CD4-positive, alpha-beta T cell treated with Interleukin-15 for 1 hour (primary cell): ENCODE data around the gene ACOT12.
"Not testable (repeated sequence)": the region's sequence is repeated elsewhere in the genome, so short reads cannot be mapped to it uniquely, and the experiment has no call there.

Source experiments
- DNase-seq: peaks from one replicate; pipeline ENCODE4 v3.0.0-alpha.2; 2020

The ACOT12 gene

DNA sequence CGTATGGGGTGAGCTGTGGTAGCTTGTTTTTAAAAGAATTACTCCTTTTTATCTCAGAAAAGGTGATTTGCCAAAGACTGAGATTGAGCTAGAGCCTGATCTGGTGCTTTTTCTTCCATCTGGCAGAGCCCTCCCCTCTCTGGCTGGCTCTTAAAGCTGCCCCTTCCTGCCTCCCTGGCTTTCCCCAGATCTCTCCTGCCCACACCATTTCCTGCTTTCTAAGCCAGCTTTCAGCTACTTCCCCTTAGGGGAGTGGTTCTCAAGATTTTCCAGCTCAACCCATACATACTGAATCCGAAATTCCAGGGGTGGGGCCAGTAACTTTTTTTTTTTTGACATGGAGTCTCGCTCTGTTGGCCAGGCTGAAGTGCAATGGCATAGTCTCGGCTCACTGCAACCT lies 4.8 kb upstream of the ACOT12 start:
- DNase-seq, result no peak

DNA sequence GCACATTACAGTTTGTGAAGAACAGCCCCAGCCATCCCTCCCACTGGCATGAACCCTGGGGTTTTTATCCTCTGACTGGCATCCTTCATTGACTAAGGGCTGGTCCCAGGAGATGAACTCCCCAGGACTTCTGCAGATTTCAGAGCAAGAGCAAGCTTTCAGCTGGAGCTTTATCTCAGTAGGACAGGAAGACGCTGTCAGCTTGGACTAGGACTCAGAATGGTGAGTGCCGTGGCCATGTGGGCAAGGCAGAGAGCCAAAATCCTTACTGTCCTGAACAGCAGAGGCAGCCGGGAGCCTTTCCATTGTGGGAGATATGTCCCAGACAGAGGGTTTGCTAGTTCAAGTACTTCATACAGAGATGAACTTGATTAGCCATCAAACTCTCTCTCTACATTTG lies 3.2 kb upstream of the ACOT12 start:
- no peak for DNase-seq

DNA sequence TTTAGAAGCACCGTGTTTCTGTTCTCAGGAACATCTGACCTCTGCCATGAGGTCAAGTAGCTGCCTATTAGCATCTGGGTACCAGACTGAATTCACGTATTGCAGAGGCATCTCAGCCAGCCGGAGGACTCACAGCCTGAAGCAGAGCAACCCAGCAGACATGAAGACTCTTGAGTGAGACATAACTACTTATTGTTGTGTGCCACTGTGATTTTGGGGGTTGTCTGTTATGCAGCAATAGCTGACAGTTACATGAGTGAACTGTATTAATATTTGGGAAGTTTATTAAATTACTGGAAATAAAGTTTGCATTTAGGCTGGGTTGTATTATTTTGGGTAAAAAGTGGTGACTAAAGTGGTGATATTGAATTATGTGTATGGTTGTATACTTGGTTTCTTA lies 1.3 kb upstream of the ACOT12 start:
- no peak for DNase-seq

DNA sequence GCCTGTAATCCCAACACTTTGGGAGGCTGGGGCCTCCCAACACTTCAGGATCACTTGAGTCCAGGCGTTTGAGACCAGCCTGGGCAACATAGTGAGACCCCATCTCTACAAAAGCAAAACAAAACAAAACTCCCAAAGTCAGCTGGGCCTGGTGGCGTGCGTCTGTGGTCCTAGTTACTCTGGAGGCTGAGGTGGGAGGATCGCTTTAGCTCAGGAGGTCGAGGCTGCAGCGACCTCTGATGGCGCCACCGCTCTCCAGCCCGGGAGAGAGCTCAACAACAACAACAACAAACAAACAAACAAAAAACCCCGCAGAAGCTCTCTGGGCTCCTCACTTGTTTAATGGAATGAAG lies 528 bp downstream of the ACOT12 start:
- no peak for DNase-seq

DNA sequence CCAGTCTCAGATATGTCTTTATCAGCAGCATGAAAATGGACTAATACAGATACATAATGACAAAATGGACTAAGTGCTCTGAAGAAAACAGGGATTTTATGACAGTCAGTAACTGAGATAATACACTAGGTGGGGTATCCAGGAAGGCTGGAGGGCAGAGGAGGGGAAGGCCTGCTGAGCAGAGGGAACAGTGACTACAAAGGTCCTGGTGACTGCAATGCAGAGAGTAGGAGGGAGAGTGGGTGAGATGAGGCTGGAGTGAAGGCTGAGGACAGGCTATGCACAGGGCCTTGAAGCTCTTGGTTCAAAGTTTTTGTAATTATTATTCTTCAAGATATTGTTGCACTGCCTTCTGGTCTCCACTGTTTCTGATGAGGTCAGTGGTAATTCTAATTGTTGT lies 4.9 kb downstream of the ACOT12 start:
- DNase-seq, result no peak

DNA sequence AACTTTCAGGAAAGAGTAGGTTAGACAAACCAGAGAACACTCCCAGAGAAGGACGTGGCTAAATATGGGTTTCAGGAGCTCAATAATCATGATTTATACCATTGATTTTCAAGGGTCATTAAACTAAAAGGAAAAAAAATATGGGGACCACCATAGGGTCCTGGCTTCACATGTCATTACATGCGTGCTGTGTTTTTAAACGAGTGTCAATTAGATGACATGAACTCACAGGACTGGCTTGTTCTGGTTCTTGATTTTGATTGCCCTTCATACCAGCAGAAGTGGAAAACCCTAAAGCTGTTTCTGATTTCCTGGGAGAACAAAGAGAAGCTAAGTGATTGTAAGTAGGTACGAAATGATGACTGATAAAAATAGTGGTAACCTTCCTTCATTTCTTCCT lies 5.8 kb downstream of the ACOT12 start:
- no peak for DNase-seq

DNA sequence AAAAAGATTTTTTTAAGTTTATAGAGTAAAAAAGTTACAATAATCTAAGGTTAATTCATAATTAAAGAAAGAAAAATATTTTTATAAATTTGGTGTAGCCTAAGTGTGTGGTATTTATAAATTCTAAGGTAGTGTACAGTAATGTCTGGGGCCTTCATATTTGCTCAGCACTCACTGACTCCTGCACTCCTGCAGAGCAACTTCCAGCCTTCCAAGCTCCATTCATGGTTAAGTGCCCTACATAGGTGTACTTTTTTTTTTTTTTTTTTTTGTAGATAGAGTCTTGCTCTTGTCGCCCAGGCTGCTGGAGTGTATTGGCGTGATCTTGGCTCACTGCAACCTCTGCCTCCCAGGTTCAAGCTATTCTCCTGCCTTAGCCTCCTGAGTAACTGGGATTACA lies 10.1 kb downstream of the ACOT12 start:
- no peak for DNase-seq

DNA sequence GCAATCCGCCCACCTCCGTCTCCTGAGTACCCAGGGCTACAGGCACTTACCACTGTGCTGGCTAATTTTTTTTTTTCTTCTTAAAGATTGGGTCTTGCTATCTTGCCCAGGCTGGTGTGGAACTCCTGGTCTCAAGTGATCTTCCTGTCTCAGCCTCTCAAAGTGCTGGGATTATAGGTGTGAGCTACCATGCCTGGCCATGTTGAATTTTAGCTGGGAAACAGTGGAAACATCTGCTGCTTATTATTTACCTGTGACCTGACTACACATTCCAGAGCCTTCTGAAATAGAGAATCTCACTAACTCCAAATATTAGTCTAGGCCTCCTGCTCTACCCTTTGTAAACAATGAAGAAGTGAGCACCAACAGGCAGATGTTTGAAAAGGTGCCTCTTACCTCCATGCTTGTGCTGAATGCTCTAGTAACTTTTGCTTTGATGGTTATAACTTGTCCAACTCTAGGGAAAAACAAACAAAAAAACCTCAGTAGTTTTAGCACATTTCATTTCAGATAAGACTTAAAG lies 22.5 kb downstream of the ACOT12 start:
- no peak for DNase-seq

DNA sequence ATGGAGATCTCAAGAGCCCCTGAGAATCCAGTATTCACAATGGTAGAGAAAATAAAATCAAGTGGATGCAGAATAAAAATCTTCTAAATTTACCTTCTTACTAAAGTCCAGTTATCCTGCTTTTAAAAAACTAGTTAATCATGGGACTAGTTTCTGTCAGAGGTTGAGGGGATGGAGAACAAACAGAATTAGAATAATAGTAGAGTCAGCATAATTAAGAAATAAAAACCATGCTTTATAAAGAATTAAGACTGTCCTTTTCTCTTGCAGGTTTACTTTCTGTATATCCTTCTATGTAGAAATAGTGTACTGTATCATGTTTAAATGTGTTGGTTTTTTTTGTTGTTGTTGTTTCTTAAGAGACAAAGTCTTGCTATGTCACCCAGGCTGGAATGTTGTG lies 23.0 kb downstream of the ACOT12 start:
- no peak for DNase-seq

DNA sequence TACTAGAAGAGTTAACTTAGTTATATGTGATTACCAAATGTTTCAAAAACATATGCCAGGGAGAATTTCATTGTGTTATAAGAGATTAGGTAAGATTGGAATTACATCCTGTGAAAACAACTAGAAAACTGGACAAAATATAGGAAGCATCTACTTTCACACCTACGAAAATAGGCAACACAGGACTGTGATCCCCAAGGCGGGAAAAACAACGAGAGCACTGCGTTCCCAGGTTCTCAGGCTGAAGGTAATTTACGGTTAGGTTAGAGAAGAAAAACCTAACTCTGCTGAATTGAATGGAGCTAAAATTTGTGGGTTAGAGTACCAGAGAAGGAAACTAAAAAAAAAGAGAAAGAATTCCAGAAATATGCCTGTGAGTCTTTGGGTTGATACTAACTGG lies 28.4 kb downstream of the ACOT12 start:
- no peak for DNase-seq

DNA sequence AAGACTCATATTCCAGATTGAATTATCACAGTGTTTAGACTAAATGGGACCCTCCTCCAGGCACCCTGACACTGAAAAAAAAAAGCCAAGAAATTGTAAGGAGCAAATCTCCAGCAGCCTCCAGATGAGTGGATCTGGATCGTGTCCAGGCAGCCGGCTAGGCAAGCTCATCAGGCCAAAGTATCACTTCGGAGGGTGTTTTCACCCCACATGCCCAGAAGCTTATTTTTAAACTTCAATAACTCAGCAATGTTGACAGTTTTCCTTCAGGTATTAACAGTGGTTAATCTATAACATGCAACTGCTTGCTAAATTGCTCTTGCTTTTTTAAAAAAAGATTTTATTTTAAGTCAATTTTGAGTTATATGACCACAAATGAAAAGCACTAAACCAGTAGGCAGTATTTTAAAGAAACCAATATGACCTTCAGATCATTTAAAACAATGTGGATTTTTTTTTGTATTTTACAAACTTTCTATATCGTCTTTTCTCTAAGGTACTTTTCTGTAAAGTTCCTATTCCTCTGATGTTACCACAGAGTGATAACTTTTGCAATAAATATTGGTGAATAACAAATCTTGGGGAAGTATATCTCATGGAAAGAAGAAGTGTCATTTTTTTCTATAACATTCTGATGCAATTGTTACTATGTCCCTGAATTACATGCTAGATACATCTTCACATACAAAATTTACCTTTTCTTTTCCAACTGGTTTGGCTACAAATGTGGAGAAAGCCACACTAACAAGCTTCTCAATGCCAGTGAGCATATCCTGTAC lies 30.7 kb downstream of the ACOT12 start:
- DNase-seq, result no peak

DNA sequence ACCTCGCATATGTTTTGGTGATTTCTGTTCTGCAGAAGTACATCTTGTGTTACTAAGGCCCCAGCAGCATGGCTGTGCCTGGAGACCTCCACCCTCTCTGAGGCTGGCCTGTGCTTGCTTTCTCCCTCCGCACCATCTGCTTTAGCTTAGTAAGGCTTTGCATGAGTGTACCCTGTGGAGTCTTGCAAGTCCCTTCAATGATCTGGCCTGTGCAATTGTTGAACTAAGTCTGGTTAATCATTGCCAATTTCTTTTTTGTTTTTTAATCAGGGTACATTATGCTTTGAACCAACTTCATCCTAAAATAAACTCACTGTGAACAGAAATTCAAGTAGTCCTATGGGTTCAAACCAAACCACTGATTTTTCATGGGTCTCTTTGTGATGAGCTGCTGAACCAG lies 32.3 kb downstream of the ACOT12 start:
- no peak for DNase-seq

DNA sequence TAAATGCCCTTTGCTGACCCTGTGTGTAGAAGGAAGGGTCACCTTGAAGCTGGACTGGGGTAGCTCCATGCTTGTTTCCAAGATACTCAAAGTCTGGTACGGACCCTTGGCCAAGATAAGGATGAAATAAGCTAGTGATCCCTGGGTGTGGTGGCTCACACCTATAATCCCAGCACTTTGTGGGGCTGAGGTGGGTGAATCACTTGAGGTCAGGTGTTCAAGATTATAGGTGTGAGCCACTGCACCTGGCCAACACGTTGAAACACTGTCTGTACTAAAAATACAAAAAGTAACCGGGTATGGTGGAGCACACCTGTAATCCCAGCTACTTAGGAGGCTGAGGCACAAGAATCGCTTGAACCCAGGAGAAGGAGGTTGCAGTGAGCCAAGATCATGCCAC lies 33.3 kb downstream of the ACOT12 start:
- DNase-seq, result no peak

DNA sequence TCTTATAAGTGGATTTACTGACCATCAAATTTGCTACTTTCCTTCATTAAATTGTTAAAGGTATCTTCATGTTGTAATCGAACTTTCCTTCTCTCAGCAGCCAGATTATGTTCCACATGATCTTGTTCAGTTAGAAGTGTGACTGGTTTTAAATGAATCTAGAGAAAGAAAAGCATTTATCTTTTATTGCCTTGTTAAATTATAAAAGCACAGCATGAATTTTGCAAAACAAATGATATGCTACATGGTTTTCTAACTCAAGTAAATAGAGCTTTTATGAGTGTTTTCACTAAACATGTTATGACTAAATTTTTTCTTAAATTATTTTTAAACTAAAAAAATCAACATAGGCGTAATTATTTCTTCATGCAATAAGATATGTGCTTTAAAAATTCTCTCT lies 34.1 kb downstream of the ACOT12 start:
- no peak for DNase-seq

DNA sequence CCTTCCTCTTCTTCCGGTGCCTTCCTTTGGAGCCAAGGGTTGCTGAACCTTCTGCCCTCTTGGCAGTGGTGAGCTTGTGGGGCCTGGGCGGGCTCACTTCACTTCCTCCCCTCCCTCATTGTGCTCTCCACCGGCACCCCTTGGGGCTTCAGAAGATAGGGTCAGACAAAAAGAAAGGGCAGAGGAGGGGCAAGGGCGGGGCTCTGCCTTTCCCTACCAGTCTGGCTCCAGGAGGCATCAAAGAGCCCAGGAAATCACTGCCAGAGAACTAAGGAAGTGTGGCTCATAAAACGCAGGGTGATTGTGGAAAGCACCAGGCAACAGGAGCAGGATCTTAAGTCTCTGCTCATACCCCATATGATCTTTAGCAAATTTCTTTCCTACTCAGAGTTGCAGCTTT lies 34.8 kb downstream of the ACOT12 start:
- DNase-seq, result no peak

DNA sequence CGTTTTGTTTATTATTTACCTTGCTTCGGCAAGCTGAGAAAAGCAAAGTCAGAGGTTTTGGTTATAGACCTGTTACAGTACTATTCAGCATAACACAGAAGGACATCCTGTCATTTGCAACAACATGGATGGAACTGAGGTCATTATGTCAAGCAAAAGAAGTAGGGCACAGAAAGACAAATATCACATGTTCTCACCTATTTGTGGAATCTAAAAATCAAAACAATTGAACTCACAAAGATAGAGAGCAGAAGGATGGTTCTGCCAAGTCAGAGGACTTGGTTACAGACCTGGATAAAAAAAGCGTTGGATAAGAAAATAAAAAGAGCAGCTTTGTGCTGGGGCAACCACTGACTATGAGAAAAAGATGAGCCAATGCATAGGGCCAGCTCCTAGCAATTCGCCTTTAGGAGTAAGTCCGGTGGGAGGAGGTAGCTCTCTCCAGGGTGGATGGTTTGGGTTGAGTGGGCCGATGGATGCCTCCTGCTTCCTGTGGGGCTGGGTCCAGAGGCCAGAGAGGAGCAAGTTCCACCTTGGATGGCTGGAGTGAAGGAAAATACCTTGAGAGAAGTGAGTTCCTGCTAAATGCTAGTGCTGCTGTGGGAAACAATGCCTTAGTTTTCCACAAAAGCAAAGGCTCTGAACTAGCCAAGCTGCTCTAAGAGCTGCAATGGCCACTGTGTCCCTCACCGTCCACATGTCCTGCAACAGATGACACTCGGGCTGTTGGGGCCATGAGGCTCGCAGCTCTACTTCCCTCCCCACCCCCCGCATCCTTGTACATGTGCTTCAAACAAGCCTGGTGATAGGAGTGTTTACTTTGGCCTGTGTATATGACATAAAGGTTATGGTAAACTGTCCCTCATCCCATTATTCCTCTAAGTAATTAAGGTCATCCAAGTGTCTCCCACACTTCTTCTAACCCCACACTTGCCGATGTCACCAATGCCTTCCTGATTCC lies 38.4 kb downstream of the ACOT12 start:
- no peak for DNase-seq

DNA sequence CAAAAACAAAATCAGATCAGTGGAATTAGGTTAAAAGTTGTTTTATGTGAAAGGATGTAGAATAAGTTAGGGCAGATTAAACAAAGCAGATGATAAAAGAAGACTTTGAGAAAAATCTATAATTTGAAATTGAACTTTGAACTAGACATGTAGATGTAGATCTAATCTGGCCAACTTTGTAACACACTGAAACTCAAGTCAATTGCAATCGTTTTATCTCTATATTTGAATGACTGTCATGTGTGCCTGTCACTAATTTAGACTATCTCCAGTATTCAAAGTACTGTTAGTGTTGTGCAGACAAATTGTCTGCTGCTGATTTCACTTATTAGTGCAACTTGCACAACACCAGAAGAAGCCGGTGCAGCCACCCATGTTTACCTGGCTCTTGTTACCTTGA lies 39.8 kb downstream of the ACOT12 start:
- DNase-seq, result no peak

DNA sequence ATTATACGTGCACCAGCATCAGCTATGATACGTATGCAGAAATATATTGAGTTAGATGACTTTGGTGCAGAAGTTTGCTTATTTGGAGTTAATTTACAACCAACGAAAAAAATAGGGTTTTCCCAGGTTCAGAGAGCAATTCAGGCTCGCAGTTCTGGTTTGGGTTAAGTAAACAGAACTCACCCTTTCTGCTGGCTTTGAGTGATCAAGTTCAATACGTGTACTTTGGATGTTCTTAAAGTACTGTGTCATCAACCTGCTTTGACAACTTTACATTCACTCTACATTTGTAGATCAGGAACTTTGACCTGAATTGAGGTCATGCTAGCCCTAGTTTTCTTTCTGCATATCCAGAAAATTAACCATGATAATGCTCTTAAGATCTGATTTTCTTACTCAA lies 40.7 kb downstream of the ACOT12 start:
- no peak for DNase-seq

DNA sequence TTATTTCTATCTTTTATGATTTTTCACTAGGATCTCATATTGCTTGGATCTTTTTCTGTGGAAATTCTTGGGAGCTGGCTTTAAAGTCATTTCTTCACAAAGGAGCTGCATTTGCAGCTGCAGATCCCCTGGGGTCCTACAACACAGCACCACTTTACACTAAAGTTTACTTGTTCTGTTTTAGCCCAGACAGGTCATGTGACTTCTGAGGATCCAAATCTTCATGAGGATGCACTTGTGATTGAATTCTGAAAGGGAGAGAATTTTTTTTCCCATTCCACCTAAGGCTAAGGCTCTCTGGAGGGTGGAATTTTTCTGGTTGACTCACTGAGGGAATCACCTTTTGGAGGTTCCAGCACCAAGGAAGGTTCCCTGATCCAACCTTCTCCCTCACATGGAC lies 43.4 kb downstream of the ACOT12 start:
- no peak for DNase-seq

DNA sequence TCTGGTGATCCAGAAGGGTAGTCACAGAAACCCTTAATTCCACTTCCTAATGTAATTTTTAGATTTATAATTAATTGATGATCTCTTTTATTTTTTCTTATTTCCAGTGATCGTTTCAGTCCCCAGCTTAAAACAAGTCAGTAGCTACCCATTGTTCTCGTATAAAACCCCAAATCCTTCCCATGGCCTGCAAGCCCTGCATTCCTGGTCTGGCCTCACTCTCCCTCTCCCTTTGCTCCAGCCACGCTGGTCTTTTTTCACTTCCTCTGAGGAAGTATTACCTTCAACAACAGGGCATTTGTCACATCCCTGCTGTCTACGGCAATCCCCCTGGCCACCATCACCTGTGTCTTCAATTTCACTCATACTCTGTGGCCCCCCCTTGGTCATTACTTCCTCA lies 44.8 kb downstream of the ACOT12 start:
- DNase-seq, result no peak

DNA sequence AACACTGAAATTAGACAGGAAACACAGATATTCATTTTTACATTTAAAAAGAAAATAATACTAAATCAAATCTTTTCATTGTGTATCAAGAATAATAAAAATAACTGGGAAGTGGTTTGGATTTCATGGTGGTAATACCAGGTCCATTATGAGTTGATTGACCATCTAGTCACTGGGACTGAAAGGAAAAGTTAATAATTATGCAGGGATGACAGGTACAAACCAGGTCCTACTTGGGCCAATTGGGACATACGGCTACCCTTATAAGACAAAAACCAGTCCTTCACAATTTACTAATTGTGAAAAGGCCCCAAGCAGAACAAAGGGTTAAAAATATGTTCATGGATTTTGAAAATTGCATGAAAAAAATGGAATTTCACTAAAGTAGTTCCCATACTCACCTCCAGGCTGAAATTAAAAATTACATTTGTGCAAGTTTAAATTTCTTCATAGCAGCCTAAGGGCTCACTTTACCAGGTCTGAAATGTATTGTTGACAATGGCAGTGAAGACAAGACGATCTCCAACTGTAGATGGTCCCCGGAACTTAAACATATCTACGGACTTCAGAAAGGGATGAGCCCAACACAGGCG lies 48.4 kb downstream of the ACOT12 start:
- no peak for DNase-seq

DNA sequence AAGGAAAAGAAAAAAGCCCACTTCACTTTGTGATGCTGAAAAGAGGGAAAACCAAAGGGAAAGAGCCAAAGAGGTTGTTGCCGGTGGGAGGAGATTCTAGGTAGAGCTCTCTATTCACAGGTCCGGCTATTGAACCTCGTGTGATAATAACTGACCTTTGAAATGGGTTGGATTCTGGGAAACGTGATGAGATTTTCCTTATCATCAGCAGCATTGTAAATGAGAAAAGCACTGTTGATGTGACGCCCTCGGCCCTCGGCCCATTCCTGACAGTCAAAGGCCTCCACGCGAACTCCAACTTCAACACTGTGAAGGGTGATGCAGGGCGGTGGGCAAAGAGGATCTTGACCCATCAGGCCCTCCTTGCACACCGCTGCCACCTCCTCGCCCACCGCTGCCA lies 49.2 kb downstream of the ACOT12 start:
- DNase-seq, result no peak

DNA sequence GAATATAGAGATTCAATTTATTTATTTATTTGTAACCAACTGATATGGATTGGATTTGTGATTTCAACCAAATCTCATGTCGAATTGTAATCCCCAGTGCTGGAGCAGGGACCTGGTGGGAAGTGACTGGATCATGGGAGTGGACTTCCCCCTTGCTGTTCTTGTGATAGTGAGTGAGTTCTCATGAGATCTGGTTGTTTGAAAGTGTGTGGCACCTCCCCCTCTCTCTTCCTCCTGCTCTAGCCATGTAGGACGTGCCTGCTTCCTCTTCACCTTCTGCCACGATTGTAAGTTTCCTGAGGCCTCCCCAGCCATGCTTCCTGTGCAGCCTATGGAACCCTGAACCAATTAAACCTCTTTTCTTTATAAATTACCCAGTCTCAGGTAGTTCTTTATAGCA lies 55.7 kb downstream of the ACOT12 start:
- DNase-seq, result not testable (repeated sequence)

DNA sequence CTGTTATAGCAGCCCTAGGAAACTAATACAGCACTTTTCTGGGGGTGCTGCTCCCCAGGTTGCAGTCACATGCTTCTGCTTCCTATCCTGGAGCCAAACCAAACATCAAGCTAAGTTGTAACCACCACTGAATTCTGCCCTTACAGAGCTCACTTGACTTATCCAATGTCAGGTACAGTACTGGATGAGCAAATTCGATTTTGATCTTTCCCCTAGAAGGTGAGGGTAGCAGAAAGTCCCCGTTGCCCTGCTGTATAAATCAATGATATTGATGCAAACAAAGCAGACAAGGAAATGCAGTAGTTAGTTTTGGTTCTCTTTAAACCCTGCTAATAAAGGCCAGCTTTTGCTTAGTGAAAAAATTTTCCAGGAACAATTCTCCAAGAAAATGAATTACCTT lies 56.1 kb downstream of the ACOT12 start:
- DNase-seq, result no peak
